Pons (tissue), 1 donor: Measurements from ENCODE around the gene MYO7A.
A peak's percentile ranks its signal among the peaks of the same experiment; 100 is the strongest.

ENCODE experiments used
- DNase-seq: peaks from one replicate; pipeline ENCODE4 v3.0.0-alpha.2; 2016; ENCODE audit warnings: low spot score

Gene MYO7A

DNA sequence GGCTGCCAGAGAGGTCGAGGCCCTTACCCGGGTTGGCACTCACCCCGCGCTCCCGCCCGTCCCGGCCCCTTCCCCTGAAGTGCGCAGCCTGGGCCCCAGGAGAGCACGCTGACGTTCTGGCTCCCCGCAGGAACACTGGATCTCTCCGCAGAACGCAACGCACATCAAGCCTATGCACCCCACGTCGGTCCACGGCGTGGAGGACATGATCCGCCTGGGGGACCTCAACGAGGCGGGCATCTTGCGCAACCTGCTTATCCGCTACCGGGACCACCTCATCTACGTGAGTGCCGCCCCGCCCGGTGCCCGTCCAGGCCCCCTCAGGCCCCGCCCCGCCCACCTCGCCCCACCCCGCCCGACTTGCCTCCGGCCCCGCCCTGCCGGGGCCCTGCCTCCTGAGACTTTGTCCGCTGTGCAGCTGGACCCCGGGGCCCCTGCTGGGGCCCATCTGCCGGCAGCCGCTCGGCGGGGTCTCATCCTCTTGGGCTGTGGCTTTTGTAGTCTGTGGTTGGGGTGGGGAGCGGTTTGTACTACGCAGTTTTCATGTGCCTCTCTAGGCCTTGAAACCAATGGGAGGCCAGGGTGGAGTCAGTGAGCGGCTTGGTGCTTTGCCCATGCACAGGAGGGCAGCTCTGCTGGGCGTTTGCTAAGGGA, 19.7 kb downstream of the MYO7A start:
- no peak for DNase-seq

DNA sequence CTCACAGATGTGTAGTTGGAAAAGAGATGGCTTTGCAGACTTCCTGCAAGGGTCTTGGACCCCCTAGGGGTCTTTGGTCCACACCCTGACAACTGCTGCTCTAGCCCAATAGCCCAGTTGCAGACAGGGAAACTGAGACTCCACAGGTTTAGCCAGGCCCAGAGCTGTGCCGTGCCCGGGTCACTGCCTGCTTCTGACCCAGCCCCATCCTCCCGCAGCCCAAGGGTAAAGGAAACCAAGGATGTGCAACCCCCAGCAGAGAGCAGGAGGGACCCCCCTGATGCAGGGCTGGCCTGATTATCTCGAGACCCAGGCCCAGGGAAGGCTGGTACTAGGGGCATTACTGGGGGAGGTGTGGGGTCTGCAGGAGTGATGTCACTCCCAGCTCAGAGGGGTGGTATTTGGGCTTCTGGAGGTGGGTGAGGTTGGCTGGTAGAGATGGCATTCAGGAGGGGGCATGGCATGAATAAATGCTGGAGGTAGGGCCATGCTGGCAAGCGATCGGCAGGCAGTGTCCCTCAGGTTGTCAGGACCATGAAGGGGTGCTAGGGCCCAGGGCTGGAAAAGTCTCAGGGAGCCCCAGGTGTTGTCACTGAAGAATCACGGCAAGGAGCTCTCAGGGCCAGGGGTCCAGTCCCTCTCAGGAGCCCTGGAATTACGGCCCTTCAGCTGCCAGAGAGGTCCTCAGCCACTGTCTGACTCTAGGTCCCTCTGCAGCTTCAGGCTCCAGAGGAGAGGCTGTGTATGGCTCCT, 21.1 kb downstream of the MYO7A start:
- DNase-seq: no peak

DNA sequence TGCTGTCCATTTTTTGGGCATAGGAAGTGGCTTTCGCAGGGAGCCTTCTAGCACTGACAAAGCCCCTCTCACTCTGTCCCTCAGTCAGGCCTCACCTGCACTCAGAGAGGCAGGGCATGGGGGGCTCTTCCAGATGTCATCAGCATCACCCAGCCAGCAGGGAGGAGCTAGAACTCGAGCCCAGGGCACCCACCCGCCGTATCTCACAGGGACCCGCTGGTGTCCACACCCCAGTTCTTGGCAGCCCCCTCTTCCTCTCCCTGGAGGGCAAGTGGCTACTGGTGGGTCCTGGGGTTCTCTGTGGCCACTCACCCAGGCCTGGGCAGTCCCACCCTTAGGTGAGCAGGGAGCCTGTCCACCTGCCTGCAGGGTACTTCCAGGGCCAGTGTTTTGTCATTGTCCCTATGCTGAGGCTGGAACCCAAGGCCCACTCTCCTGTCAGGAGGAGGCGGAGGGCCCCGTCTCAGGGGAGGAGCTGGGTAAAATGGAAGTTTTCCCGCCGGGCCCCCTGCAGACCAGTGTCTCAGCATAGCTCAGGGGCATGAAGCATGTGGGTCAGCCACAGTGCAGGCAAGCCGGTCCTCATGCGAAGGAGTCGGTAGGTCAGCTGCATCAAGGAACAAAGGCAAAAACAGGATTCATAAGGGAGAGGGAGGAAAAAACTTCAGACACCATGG, 21.8 kb downstream of the MYO7A start:
- no peak for DNase-seq

- no peak for DNase-seq
These were observed 22.8 kb downstream of the MYO7A start for GRCh38 chr11:77150836-77151235.

DNA sequence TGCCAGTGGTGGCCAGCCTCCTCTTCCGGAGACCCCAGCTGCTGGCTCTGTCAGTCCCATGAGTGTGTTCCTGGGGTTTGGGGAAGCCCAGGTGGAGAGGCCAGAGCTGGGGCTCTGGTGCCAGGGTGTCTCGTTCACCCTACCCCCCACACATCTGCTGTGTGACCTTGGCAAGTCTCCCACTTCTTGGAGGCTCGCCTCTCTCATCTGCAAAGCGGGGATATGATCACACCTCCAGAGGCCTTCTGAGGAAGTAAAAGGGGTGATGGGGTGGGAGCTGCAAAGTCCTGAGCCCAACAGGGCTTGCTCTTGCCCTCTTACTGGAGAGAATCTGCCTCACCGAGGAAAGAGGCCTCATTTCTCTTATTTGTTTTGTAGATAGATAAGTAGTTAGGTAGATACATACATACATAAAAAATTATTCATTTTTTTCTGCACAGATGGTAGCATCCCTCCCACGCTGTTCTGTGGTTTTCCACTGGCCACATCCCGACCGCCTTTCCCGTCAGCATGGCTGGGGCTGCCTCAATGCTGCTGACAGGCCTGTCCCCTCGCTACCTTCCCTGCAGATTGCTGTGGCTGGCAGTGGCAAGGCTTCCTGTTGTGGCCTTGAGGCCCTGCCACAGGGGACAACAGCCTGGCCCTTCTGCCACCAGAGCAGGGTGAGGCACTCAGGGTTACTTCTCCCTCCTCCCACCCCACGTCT, 23.9 kb downstream of the MYO7A start:
- no peak for DNase-seq

GRCh38 chr11:77152846-77153245, 24.8 kb downstream of the MYO7A start:
- no peak for DNase-seq

- DNase-seq: no peak
These were observed 25.5 kb downstream of the MYO7A start for GRCh38 chr11:77153276-77154185.

GRCh38 chr11:77154381-77155081, 26.5 kb downstream of the MYO7A start:
- DNase-seq: peak; percentile 74

DNA sequence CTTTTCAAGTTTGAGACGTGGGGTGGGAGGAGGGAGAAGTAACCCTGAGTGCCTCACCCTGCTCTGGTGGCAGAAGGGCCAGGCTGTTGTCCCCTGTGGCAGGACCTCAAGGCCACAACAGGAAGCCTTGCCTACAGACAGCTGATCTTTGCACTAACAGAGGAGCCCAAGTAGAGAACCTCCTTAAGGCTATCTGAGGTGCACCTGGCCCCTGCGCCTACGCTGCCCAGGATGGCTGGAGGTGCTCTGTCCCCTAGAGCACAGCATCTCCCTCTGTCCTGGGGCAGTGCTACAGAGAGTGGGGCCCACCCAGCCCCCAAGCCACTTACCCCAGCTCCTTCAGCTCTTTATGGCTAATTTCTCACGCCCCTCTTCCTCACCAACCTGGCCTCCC, 27.0 kb downstream of the MYO7A start:
- no peak for DNase-seq

DNA sequence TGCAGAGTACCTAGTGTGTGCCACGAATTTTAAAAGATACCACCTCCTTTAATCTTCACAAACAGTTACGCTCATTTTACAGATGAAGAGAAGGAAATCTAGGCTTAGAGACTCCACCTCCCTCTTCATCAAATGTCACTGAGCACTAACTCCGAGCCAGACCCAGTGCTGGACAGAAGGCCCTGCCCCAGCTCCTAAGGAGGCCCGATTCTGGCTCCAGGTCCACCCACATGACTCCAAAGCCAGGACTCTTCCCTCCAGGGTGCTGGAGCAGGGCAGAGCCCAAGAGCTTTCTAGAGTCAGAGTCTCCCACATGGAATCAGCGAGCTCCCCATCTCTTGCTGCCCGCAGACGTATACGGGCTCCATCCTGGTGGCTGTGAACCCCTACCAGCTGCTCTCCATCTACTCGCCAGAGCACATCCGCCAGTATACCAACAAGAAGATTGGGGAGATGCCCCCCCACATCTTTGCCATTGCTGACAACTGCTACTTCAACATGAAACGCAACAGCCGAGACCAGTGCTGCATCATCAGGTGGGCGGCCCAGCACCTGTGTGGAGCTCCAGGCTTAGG, 27.6 kb downstream of the MYO7A start:
- DNase-seq: no peak

- DNase-seq: no peak
These were observed 28.6 kb downstream of the MYO7A start for GRCh38 chr11:77156396-77157195.

DNA sequence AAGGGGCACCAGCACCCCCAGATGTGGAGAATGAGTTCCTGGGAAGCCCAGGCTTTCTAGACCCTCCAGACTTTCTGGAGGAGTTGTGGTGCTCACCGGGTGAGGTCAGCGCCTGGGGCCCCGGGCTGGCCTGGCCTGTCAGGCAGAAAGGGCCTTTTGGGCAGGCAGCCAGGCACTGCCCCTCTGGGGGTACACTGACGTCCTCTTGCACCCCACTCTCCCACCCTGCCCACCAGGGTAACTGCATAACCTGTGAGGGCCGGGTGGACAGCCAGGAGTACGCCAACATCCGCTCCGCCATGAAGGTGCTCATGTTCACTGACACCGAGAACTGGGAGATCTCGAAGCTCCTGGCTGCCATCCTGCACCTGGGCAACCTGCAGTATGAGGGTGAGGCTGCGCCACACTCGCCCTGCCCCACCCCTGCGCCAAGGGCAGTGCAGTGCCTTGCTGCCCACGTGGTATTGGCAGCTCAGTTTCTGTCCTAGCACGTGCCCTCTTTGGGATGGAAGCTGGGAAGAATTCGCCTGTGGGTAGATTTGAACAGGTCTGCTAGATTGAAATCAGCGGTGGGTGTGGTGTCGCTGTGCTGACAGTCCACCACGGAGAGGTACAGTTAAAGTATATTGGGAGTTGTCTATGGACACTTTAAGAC, 30.1 kb downstream of the MYO7A start:
- DNase-seq: no peak

DNA sequence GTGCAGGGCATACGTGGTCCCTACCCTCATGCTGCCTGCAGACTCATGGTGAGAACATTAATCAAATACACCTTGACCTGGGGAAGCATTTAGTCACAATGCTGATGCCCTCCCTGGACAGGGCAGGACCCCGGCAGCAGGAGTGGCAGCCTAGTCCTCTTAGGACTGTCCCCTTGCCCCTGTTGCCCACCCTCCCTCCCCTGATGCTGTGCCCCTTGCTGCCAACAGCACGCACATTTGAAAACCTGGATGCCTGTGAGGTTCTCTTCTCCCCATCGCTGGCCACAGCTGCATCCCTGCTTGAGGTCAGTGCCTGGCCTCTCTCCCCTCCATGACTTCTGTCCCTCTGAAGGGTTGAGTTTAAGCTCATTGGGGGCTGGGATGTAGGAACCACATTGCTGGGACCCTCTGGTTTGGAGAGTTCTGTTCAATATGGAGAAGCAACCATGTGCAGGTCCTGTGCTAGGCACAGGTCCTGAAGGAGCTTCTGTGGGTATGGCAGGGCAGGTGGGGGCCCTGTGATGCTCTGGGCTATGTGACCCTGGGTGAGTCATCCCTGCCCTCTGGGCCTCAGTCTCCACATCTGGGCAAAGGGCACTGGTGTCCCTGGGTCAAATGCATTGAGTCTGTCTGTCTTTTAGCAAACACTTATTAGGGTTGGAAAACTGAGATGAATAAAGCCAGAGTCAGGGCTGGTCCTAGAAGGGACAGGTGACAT, 31.3 kb downstream of the MYO7A start:
- DNase-seq: no peak

- DNase-seq: no peak
These were observed 32.0 kb downstream of the MYO7A start for GRCh38 chr11:77159937-77160495.

DNA sequence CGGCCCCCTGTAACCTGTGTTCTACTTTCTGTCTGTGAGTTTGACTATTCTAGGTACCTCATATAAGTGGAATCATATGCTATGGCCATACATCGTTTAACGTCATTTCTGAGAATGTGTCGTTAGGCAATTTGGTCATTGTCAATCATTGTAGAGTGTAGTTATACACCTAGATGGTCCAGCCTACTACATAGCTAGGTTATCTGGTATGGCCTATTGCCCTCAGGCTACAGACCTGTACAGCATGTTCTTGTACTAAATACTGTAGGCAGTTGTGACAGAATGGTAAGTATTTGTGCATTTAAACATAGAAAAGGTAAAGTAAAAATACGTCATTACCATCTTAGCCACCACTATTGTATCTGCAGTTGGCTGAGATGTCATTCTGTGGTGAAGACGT, 35.2 kb downstream of the MYO7A start:
- DNase-seq: no peak

DNA sequence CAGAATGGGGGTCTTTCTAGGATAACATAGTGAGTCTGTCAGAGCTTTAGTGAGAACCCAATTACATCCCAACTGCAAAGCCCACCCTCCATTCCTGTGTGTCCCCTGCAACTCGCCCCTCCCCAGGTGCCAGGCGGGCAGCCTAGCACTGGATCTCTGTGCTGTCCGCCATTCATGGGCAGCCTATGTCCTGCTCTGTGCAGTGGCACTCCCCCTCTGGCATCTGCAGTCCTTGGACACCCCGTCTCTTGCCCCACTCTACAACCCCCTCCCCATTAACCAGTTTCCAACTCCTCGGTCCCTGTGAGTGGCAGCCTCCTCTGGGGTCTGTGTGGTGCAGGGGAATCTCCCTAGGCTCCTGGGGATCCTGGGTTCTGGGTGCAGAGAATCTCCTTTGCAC, 37.0 kb downstream of the MYO7A start:
- no peak for DNase-seq

DNA sequence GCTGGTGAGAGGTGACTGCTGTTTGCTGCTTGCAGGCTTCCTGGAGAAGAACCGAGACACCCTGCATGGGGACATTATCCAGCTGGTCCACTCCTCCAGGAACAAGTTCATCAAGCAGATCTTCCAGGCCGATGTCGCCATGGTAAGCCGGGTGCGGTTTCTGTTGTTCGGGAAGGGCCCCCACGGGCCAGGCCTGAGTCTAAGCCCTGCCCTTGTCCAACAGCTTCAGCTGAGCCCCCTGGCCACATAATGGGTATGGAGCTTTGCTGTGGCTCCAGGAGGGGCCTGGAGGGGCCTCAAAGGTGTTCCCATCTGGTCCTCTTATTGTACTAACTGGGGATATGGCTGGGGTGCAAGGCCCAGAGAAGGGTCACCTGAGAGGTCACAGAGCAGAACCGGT, 38.0 kb downstream of the MYO7A start:
- DNase-seq: no peak

GRCh38 chr11:77167111-77167626, 39.1 kb downstream of the MYO7A start:
- DNase-seq: no peak
